Activated naive CD4-positive, alpha-beta T cell treated with anti-CD3 and anti-CD28 coated beads, Interleukin-2, amount 10 ng/mL, durations not matched to agents 7 days and 5 days (primary cell): ENCODE measurements around the gene NFXL1.

Source experiments
- CTCF ChIA-PET: fragments of 350-600 bp; sonication (Branson Sonifier 250); formaldehyde crosslinking; loops from one replicate; lab custom pipeline; 2021; ENCODE audit warnings: antibody characterized with exemption; lab: Charles Lee
- DNase-seq: peaks from one replicate; pipeline ENCODE4 v3.0.0-alpha.2; 2020
- H3K27ac Mint-ChIP-seq: one replicate; pipeline ENCODE4 v1.8.0; 2021; ENCODE audit warnings: mild to moderate bottlenecking, moderate library complexity, mixed read lengths
- H3K27me3 Mint-ChIP-seq: one replicate; pipeline ENCODE4 v1.8.0; 2021; ENCODE audit warnings: mild to moderate bottlenecking, mixed read lengths
- H3K36me3 Mint-ChIP-seq: one replicate; pipeline ENCODE4 v1.8.0; 2021; ENCODE audit warnings: mixed read lengths
- H3K4me1 Mint-ChIP-seq: one replicate; pipeline ENCODE4 v1.8.0; 2021; ENCODE audit warnings: mixed read lengths
- H3K4me3 Mint-ChIP-seq: one replicate; pipeline ENCODE4 v1.8.0; 2021; ENCODE audit warnings: mild to moderate bottlenecking, moderate library complexity, mixed read lengths
- H3K9me3 Mint-ChIP-seq: one replicate; pipeline ENCODE4 v1.8.0; 2021; ENCODE audit warnings: mixed read lengths

NFXL1 gene

DNA sequence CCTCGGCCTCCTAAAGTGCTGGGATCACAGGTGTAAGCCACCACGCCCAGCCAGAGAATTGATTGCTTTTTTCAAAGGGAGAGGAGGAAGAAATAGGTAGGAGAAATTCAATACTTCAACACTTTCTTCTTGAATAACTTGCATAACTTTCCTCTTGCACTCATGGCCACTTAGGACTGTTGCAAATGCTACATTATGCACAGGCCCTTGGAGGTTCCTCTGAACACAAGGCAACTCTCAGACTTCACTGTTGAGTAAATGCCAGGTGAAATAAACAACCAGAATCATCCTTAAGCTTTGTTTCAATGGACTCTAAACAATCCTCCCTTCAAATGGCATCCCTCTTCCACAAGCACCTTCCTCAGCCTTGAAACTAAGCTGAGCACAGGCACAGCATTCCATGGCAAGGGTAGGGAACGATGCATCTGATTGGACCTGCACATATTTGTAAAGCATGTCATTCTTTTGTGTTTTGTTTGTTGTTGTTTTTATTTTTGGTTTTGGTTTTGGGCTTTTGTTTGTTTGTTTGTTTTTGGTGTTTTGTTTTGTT is 104.7 kb downstream of the NFXL1 start:
- Mint-ChIP-seq H3K27me3 (peaks cover 9% of the 10 kb centered on the region), H3K27ac (no peak overlapping the region), H3K9me3 (no peaks in the 10 kb centered on the region), H3K36me3 (no peaks in the 10 kb centered on the region), H3K4me1 (no peaks in the 10 kb centered on the region), H3K4me3 (no peak overlapping the region)
- CTCF ChIA-PET: no interaction called here
- DNase-seq: no peak

DNA sequence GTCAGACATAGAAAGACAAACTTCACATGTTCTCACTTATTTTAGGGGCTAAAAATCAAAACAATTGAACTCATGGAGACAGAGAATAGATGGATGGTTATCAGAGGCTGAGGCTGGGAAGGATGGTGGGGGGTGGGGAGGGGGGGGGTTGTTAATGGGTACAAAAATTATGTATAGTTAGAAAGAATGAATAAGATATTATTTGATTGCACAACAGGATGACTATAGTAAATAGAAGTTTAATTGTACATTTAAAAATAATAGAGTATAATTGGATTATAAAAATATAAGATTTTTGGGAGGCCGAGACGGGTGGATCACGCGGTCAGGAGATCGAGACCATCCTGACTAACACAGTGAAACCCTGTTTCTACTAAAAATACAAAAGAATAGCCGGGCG is 109.8 kb downstream of the NFXL1 start:
- no peak overlapping the region for H3K4me3 Mint-ChIP-seq
- CTCF ChIA-PET: no interaction called here
- no peak for DNase-seq
- no peaks in the 10 kb centered on the region for H3K4me1 Mint-ChIP-seq
- no peaks in the 10 kb centered on the region for H3K9me3 Mint-ChIP-seq
- no peaks in the 10 kb centered on the region for H3K36me3 Mint-ChIP-seq
- peaks cover 4% of the 10 kb centered on the region for H3K27me3 Mint-ChIP-seq
- H3K27ac Mint-ChIP-seq: no peak overlapping the region

- H3K27me3 Mint-ChIP-seq: peaks cover 4% of the 10 kb centered on the region
- no peaks in the 10 kb centered on the region for H3K4me1 Mint-ChIP-seq
- H3K27ac Mint-ChIP-seq: no peak overlapping the region
- DNase-seq: no peak
- H3K9me3 Mint-ChIP-seq: no peaks in the 10 kb centered on the region
- H3K4me3 Mint-ChIP-seq: no peak overlapping the region
- H3K36me3 Mint-ChIP-seq: no peaks in the 10 kb centered on the region
- CTCF ChIA-PET: interaction anchor here (0.6 kb wide), 1 partner anchor 35 kb away, joined by 3 read pairs; no protein-coding TSS in a partner anchor
These were observed 112.8 kb downstream of the NFXL1 start for GRCh38 chr4:47801481-47802002.

DNA sequence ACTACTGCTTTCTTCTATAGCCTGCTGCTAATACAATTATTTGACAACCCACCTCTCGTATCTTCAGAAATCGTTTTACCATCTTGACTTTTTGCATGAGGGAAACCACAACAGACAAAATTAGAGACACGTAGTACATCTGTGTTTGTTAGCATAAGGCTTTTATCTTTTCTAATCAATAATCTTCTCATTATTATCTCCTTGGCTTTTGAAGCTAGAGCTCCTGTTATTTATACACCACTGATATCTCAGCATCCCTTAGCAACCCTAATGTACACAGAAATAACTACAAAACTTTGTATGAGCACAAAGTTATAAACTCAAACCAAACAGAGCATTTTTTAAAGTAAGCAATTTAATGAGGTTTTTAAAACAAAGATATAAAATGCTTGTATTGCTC is 116.2 kb downstream of the NFXL1 start:
- Mint-ChIP-seq H3K27ac (no peak overlapping the region), H3K4me1 (peaks cover 18% of the 10 kb centered on the region), H3K4me3 (no peak overlapping the region), H3K9me3 (no peaks in the 10 kb centered on the region), H3K36me3 (no peaks in the 10 kb centered on the region), H3K27me3 (peaks cover 4% of the 10 kb centered on the region)
- CTCF ChIA-PET: no interaction called here
- DNase-seq: no peak
